HCT116 (cell line): ENCODE data around the gene MXRA5. TPM values are rescaled to one million over a fixed set of nuclear protein-coding genes. Genes with fewer than 3 reads are reported as not detected.

Experiments used
- ATAC-seq: fragments of 200-7000 bp; cut with Tn5 transposase; 2 replicates; pipeline ENCODE4 v1.9.1; 2020; ENCODE audit warnings: mild to moderate bottlenecking, moderate library complexity
- BruUV-seq: library from RNA; stranded (reverse); fragments of 400-500 nt; replicated peaks from 2 replicates; lab custom pipeline; 2021; lab: Mats Ljungman, UMichigan
- CTCF ChIA-PET: fragments of 300-600 bp; sonication (Branson Sonifier 250); formaldehyde crosslinking; loops from one replicate; lab custom pipeline; 2021; ENCODE audit warnings: antibody characterized with exemption; lab: Charles Lee
- POLR2A ChIA-PET: fragments of 300-600, 350-600 bp; sonication (Branson Sonifier 250); formaldehyde crosslinking; loops from one replicate; lab custom pipeline; 2021; ENCODE audit warnings: antibody characterized with exemption; lab: Charles Lee
- RAD21 ChIA-PET, 2 experiments: fragments of 300-600 bp; sonication (Branson Sonifier 250); formaldehyde crosslinking; loops; one replicate each; lab custom pipeline; 2023; ENCODE audit warnings: low total read pairs in 2 of 2; ENCODE audit not compliant: uncharacterized antibody in 2 of 2, unreplicated experiment in 2 of 2, low non-redundant PET in 1 of 2; lab: Charles Lee
- DNase-seq: peaks from one replicate; pipeline ENCODE4 v3.0.0-alpha.2; 2010; ENCODE audit warnings: low read depth, low spot score
- H2AFZ ChIP-seq: fragments of 200-600 bp; shearing (Covaris generic), sonication (generic); 2 replicates; pipeline ENCODE4 v1.6.1; 2017; ENCODE audit warnings: low read depth, mixed run types, mixed read lengths, antibody characterized with exemption, low read length; ENCODE audit not compliant: poor library complexity, severe bottlenecking
- H3K27ac ChIP-seq: 2 replicates; pipeline ENCODE4 v1.5.1; 2012; ENCODE audit warnings: low read depth, low read length
- H3K27me3 ChIP-seq: fragments of 200-600 bp; sonication (generic); 2 replicates; pipeline ENCODE4 v1.6.1; 2016; ENCODE audit warnings: mixed run types, low read length, mixed read lengths; ENCODE audit not compliant: insufficient read depth
- H3K36me3 ChIP-seq, 2 experiments: fragments of 200-500 bp in 1 of 2; fragments of 200-600 bp in 1 of 2; sonication (Bioruptor generic) in 1 of 2; sonication (generic) in 1 of 2; 2 replicates each; pipeline versions ENCODE4 v1.5.1 to v1.6.1; 2014 to 2016; ENCODE audit warnings: low read length in 2 of 2, inconsistent platforms in 1 of 2, mixed read lengths in 1 of 2, mixed run types in 1 of 2; ENCODE audit not compliant: insufficient read depth in 2 of 2, control insufficient read depth in 1 of 2
- H3K4me1 ChIP-seq, 2 experiments: fragments of 200-600 bp in 1 of 2; sonication (generic) in 1 of 2; 2 replicates each; pipeline versions ENCODE4 v1.5.1 to v1.6.1; 2012 to 2017; ENCODE audit warnings: low read length in 2 of 2, inconsistent platforms in 1 of 2, mild to moderate bottlenecking in 1 of 2, mixed read lengths in 1 of 2, mixed run types in 1 of 2, moderate library complexity in 1 of 2; ENCODE audit not compliant: insufficient read depth in 2 of 2, control insufficient read depth in 1 of 2
- H3K4me2 ChIP-seq: fragments of 200-600 bp; sonication (generic); 2 replicates; pipeline ENCODE4 v1.6.1; 2017; ENCODE audit warnings: mixed run types, low read length, mixed read lengths
- H3K4me3 ChIP-seq, 2 experiments: fragments of 200-600 bp in 1 of 2; sonication (generic) in 1 of 2; replicated peaks in 1 of 2; 2 replicates each; pipeline ENCODE4 v1.5.1; 2011 to 2016; ENCODE audit warnings: low read length in 2 of 2, control low read depth in 1 of 2, low read depth in 1 of 2, mild to moderate bottlenecking in 1 of 2, mixed read lengths in 1 of 2, mixed run types in 1 of 2
- H3K79me2 ChIP-seq: fragments of 200-600 bp; sonication (generic); 2 replicates; pipeline ENCODE4 v1.6.1; 2017; ENCODE audit warnings: mild to moderate bottlenecking, mixed run types, low read length, moderate library complexity, mixed read lengths; ENCODE audit not compliant: insufficient read depth
- H3K9ac ChIP-seq: fragments of 200-600 bp; sonication (generic); 2 replicates; pipeline ENCODE4 v1.6.1; 2016; ENCODE audit warnings: low read length, mixed read lengths
- H3K9me2 ChIP-seq: fragments of 200-600 bp; sonication (generic), shearing (Covaris generic); 2 replicates; pipeline ENCODE4 v1.6.1; 2017; ENCODE audit warnings: mixed run types, mild to moderate bottlenecking, moderate library complexity; ENCODE audit not compliant: insufficient read depth
- H3K9me3 ChIP-seq, 2 experiments: fragments of 200-500 bp in 1 of 2; fragments of 200-600 bp in 1 of 2; sonication (Bioruptor generic) in 1 of 2; sonication (generic) in 1 of 2; 2 replicates each; pipeline ENCODE4 v1.6.1; 2014 to 2017; ENCODE audit warnings: low read length in 2 of 2, mixed read lengths in 2 of 2, inconsistent platforms in 1 of 2, low read depth in 1 of 2, mild to moderate bottlenecking in 1 of 2, mixed run types in 1 of 2, moderate library complexity in 1 of 2; ENCODE audit not compliant: control insufficient read depth in 1 of 2, insufficient read depth in 1 of 2
- H4K20me1 ChIP-seq: fragments of 200-600 bp; sonication (generic), shearing (Covaris generic); 2 replicates; pipeline ENCODE4 v1.6.1; 2017; ENCODE audit warnings: mixed run types, mild to moderate bottlenecking, moderate library complexity; ENCODE audit not compliant: insufficient read depth
- ATF3 ChIP-seq: IDR thresholded peaks from 2 replicates; pipeline ENCODE4 v1.6.1; 2012
- CTCF ChIP-seq, 3 experiments: fragments of 200-600 bp in 1 of 3; sonication (generic) in 1 of 3; IDR thresholded peaks in 2 of 3; conservative IDR thresholded peaks in 1 of 3; 2 replicates each; pipeline ENCODE4 v1.5.1; 2012 to 2017; ENCODE audit warnings: low read depth in 2 of 3, low read length in 2 of 3, antibody characterized with exemption in 1 of 3, borderline replicate concordance in 1 of 3, control low read depth in 1 of 3, mild to moderate bottlenecking in 1 of 3, mixed read lengths in 1 of 3, mixed run types in 1 of 3, moderate library complexity in 1 of 3; ENCODE audit not compliant: insufficient read depth in 1 of 3
- EZH2 ChIP-seq: fragments of 200-600 bp; sonication (generic); IDR thresholded peaks from 2 replicates; pipeline ENCODE4 v1.6.1; 2017; ENCODE audit warnings: antibody characterized with exemption, mixed run types
- FOSL1 ChIP-seq: IDR thresholded peaks from 2 replicates; pipeline ENCODE4 v1.6.1; 2012; ENCODE audit warnings: low read depth
- JUND ChIP-seq: IDR thresholded peaks from 2 replicates; pipeline ENCODE4 v1.6.1; 2012
- POLR2A ChIP-seq: IDR thresholded peaks from 2 replicates; pipeline ENCODE4 v1.7.0; 2011; ENCODE audit warnings: borderline replicate concordance; ENCODE audit not compliant: insufficient read depth, insufficient read length; ENCODE audit errors: extremely low read depth
- POLR2AphosphoS5 ChIP-seq: IDR thresholded peaks from 2 replicates; pipeline ENCODE4 v1.6.1; 2011; ENCODE audit warnings: mild to moderate bottlenecking, low read depth, low read length, moderate library complexity
- ZBTB33 ChIP-seq: IDR thresholded peaks from 2 replicates; pipeline ENCODE4 v1.6.1; 2011; ENCODE audit warnings: mild to moderate bottlenecking, low read length, moderate library complexity; ENCODE audit not compliant: insufficient replicate concordance; ENCODE audit errors: extremely low read depth
- ZFX ChIP-seq: fragments of 450-650 bp; IDR thresholded peaks from 2 replicates; pipeline ENCODE4 v1.6.1; 2017
- intact Hi-C: fragments of 100-400 bp; cut with micrococcal nuclease; formaldehyde crosslinking; loops from 2 replicates; pipeline ENCODE4 v1.10.0; 2022
- total RNA-seq: library from RNA; stranded (reverse); gene quantifications from one replicate; pipeline ENCODE4 v1.2.1, GENCODE V29; 2021; ENCODE audit not compliant: unreplicated experiment

Gene MXRA5
- total RNA-seq, 1 experiment from 2014 or later = 0.02 TPM

- no peaks in the 10 kb centered on the region for H3K9me2 ChIP-seq
- H2AFZ ChIP-seq = no peak overlapping the region
- H3K4me3 ChIP-seq = no peak overlapping the region
- ChIA-PET POLR2A (no interaction called here), CTCF (no interaction called here), RAD21 (no interaction called here)
- no peak for DNase-seq
- H3K4me2 ChIP-seq = no peak overlapping the region
- TF ChIP-seq POLR2AphosphoS5 (no peak), EZH2 (no peak), ATF3 (no peak), ZBTB33 (no peak), FOSL1 (no peak), ZFX (no peak), CTCF (IDR thresholded peaks at IDR 0.05 in 2 of 3, conservative IDR thresholded peaks at IDR 0.05 in 1 of 3; ENCODE audit: borderline replicate concordance in 1 of 3, insufficient read depth in 1 of 3, low read depth in 2 of 3, low read length in 2 of 3) (no peak), POLR2A (no peak), JUND (no peak)
- BruUV-seq = no TSS peak
- no peaks in the 10 kb centered on the region for H3K4me1 ChIP-seq
- H3K79me2 ChIP-seq = no peaks in the 10 kb centered on the region
- H3K36me3 ChIP-seq = no peaks in the 10 kb centered on the region
- no peak for ATAC-seq
- no peaks in the 10 kb centered on the region for H4K20me1 ChIP-seq
- H3K9me3 ChIP-seq = no peaks in the 10 kb centered on the region
- H3K27ac ChIP-seq = no peak overlapping the region
- H3K27me3 ChIP-seq = no peaks in the 10 kb centered on the region
- intact Hi-C loops = no loop called here
- H3K9ac ChIP-seq = no peak overlapping the region
These were observed 25.9 kb downstream of the MXRA5 start for GRCh38 chrX:3320471-3321046.
